ENCODE results near the gene NARF.

NARF gene

GRCh38 chr17:82486231-82487094 lies 27.9 kb downstream of the NARF start:
- Histone ChIP-seq H3K27me3 (ENCODE audit: control insufficient read depth, insufficient read depth, low read length) (no peaks in the 10 kb centered on the region), H2AFZ (no peak overlapping the region), H3K4me3 (ENCODE audit: low read depth, low read length) (no peak overlapping the region), H3K9ac (no peak overlapping the region), H3K79me2 (no peaks in the 10 kb centered on the region), H3K36me3 (ENCODE audit: control insufficient read depth, insufficient read depth, low read length) (no peaks in the 10 kb centered on the region), H3K4me2 (ENCODE audit: low read length) (no peak overlapping the region), H3K27ac (no peak overlapping the region), H3K9me3 (ENCODE audit: control insufficient read depth, low read length) (no peaks in the 10 kb centered on the region), H3K4me1 (no peaks in the 10 kb centered on the region)
- no peak for TF ChIP-seq CTCF (IDR thresholded peaks at IDR 0.05)

GRCh38 chr17:82487910-82488309 lies 29.4 kb downstream of the NARF start:
- no peak overlapping the region for H3K9ac ChIP-seq
- no peak for TF ChIP-seq CTCF (IDR thresholded peaks at IDR 0.05)
- no peaks in the 10 kb centered on the region for H3K36me3 ChIP-seq (ENCODE audit: control insufficient read depth, insufficient read depth, low read length)

GRCh38 chr17:82489117-82489516 lies 30.6 kb downstream of the NARF start:
- no peak overlapping the region for H3K27ac ChIP-seq

More at GRCh38 chr17:82487910-82488309, 29.4 kb downstream of the NARF start:
- Histone ChIP-seq H3K4me1 (no peaks in the 10 kb centered on the region), H3K4me3 (ENCODE audit: low read depth, low read length) (no peak overlapping the region), H3K27ac (no peak overlapping the region), H3K79me2 (no peaks in the 10 kb centered on the region), H3K4me2 (ENCODE audit: low read length) (no peak overlapping the region), H3K9me3 (ENCODE audit: control insufficient read depth, low read length) (no peaks in the 10 kb centered on the region), H2AFZ (no peak overlapping the region), H3K27me3 (ENCODE audit: control insufficient read depth, insufficient read depth, low read length) (no peaks in the 10 kb centered on the region)

DNA sequence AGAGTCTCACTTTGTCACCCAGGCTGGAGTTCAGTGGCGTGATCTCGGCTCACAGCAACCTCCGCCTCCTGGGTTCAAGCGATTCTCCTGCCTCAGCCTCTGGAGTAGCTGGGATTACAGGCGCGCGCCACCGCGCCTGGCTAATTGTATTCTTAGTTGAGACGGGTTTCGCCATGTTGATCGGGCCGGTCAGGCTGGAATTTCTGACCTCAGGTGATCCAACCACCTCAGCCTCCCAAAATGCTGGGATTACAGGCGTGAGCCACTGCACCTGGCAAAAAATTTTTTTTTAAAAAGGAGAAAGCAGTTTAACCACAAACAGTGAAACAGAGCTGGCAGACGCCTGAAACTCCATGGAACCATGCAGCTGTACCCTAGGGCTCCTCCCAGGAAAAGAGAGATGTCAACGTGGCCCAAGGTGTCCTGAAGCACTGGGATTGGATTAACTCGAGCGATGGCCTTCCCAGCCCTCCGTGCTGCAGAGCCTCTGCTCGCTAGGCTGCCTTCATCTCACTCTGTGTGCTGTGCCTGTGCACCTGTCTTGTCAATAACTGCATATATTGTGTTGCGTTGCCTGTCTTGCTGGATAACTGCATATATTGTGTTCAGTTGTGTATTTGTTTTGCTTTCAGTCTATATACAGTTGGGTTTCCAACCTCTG lies 31.4 kb downstream of the NARF start:
- peaks cover 7% of the 10 kb centered on the region for H3K4me1 ChIP-seq
- no peaks in the 10 kb centered on the region for H3K79me2 ChIP-seq
- no peak for TF ChIP-seq CTCF (IDR thresholded peaks at IDR 0.05)
- no peak overlapping the region for H2AFZ ChIP-seq
- H3K36me3 ChIP-seq (ENCODE audit: control insufficient read depth, insufficient read depth, low read length), result no peaks in the 10 kb centered on the region
- no peaks in the 10 kb centered on the region for H3K9me3 ChIP-seq (ENCODE audit: control insufficient read depth, low read length)
- no peak overlapping the region for H3K4me3 ChIP-seq (ENCODE audit: low read depth, low read length)
- no peak overlapping the region for H3K4me2 ChIP-seq (ENCODE audit: low read length)
- H3K9ac ChIP-seq, result no peak overlapping the region
- H3K27me3 ChIP-seq (ENCODE audit: control insufficient read depth, insufficient read depth, low read length), result no peaks in the 10 kb centered on the region
- no peak overlapping the region for H3K27ac ChIP-seq

More at GRCh38 chr17:82489117-82489516, 30.6 kb downstream of the NARF start:
- Histone ChIP-seq H3K27me3 (ENCODE audit: control insufficient read depth, insufficient read depth, low read length) (no peaks in the 10 kb centered on the region), H3K4me3 (ENCODE audit: low read depth, low read length) (no peak overlapping the region), H3K36me3 (ENCODE audit: control insufficient read depth, insufficient read depth, low read length) (no peaks in the 10 kb centered on the region), H3K4me2 (ENCODE audit: low read length) (no peak overlapping the region), H3K79me2 (no peaks in the 10 kb centered on the region), H3K9me3 (ENCODE audit: control insufficient read depth, low read length) (no peaks in the 10 kb centered on the region), H2AFZ (no peak overlapping the region), H3K9ac (no peak overlapping the region), H3K4me1 (peaks cover 3% of the 10 kb centered on the region)
- no peak for TF ChIP-seq CTCF (IDR thresholded peaks at IDR 0.05)
